ENCODE results near the gene C1R.
"Not testable (repeated sequence)": the region's sequence is repeated elsewhere in the genome, so short reads cannot be mapped to it uniquely, and the experiment has no call there.

Gene C1R

GRCh38 chr12:7110661-7111060 is 18.4 kb upstream of the C1R start:
- H3K4me3 ChIP-seq (ENCODE audit: low read length): no peak overlapping the region
- no peak for TF ChIP-seq ZNF274 (IDR thresholded peaks at IDR 0.05; ENCODE audit: low read depth, low read length)

GRCh38 chr12:7109572-7109920 is 17.3 kb upstream of the C1R start:
- peak overlapping the region; percentile 83; the same call in 1 of the 2 replicates for H3K4me3 ChIP-seq (ENCODE audit: low read length)

DNA sequence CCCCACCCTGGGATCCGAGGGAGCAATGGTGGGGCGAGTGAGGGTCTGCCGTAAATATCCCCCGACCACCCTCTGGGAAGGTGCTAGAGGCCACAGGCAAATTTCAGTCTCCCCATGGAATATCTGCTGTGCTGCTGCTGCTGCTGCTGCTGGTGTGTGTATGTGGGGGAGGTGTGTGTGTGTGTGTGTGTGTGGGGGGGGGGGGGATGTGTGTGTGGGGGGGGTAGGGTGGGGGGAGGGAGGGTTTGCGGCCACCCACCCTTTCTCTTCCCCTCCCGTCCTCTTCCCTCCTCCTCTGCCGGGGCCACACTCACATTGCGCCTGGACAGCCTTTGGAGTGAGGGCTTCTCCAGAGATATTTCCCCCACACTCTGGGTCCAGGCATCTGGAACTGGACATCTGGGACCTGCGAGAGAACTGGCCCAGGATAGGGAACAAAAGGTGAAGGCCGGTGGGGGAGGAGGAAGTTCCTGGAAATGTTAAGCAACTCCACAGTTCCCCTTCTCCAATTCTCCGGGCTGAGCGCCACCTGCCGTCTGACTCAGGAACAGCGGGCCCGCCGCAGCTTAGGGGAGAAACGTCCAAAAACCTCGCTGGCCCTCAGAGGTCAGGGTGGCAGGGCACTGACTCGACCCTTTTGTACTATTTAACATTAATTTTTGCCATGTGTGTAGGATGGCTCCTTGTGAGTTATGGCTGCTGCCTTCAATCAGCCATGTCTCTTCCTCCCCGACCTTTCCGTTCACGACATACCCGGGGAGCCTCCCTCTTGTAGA is 16.7 kb upstream of the C1R start, which contains the start of gene C1RL:
TSS of gene C1RL (minus strand) at position 419 of the 776 bp plus-strand sequence. CDS start at position 385, 34 bp downstream.
- H3K4me3 ChIP-seq (ENCODE audit: low read length): peak within 1 kb of the TSS; percentile 83
- TF ChIP-seq ZNF274 (IDR thresholded peaks at IDR 0.05; ENCODE audit: low read depth, low read length): no peak

More at GRCh38 chr12:7109572-7109920, 17.3 kb upstream of the C1R start:
- no peak for TF ChIP-seq ZNF274 (IDR thresholded peaks at IDR 0.05; ENCODE audit: low read depth, low read length)

DNA sequence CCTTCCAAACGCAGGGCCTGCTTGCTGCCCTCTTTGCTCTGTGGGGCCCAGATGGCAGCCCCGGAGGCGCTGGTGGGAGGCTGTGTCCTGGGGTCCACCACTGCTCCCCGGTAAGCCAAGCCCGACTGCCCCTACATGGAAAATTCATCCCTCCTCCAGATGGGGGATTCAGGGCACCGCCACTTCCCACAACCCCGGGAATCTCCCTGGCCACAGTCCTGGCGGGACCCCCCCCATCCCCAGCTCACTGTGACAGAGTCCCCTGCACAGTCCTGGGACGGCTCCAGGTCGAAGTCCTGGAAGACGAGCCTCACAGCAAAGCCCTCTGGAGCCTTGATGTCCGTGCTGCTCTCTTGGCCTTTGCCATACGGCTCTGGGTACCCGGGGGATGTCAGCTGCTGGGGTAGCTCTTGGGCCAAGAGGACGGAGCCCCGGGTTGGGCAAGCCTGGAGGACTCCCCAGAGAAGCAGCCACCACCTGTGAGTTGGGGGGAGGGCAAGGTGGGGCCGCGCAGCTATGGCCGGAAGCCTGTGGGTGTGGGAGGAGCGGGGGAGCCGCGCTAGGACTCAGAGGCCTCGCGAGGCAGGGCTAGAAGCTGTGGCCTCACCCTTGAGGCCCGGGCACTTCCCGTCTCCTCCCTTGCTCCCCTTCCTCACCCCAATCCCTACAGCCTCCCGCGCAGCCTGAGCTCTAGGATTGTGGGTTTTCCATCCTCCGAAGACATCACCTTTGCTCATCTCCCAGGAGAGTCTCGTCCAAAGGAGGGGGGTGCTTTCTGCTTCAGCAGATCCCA is 16.0 kb upstream of the C1R start:
- TF ChIP-seq ZNF274 (IDR thresholded peaks at IDR 0.05; ENCODE audit: low read depth, low read length): no peak
- peak overlapping the region; percentile 83 for H3K4me3 ChIP-seq (ENCODE audit: low read length)

DNA sequence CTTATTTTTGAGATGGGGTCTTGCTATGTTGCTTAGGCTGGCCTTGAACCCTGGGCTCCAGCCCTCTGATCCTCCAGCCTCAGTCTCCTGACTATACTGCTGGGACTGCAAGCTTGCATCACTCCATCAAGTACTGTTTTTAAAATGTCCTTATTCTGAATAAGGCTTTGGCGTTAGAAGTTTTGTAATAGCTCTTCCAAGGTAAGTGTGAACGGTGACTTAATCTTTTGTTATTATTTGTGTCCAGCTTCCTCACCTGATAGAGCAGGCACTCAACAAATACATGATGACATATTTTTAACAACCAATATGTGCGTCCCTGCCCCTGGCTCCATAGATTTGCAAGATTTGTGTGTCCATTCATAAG is 15.4 kb upstream of the C1R start:
- peak overlapping the region; percentile 83; the same call in 1 of the 2 replicates for H3K4me3 ChIP-seq (ENCODE audit: low read length)
- no peak for TF ChIP-seq ZNF274 (IDR thresholded peaks at IDR 0.05; ENCODE audit: low read depth, low read length)

DNA sequence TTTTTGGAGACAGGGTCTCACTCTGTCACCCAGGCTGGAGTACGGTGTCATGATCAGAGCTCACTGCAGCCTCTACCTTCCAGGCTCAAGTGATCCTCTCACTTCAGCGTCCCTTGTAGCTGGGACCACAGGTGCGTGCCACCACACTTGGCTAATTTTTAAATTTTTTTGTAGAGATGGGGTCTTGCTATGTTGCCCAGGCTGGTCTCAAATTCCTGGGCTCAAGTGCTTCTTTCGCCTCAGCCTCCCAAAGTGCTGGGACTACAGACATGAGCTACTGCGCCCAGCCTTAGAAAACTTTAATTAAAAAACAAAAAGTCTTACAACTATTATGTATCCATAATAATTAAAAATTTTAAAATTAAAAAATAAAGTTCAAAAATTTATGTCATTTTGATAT is 14.9 kb upstream of the C1R start:
- H3K4me3 ChIP-seq (ENCODE audit: low read length): not testable (repeated sequence)

GRCh38 chr12:7106082-7106481 is 13.8 kb upstream of the C1R start:
- no peak for TF ChIP-seq ZNF274 (IDR thresholded peaks at IDR 0.05; ENCODE audit: low read depth, low read length)
- no peak overlapping the region for H3K4me3 ChIP-seq (ENCODE audit: low read length)

GRCh38 chr12:7103837-7104584 is 11.8 kb upstream of the C1R start:
- H3K4me3 ChIP-seq (ENCODE audit: low read length): no peak overlapping the region
- no peak for TF ChIP-seq ZNF274 (IDR thresholded peaks at IDR 0.05; ENCODE audit: low read depth, low read length)

GRCh38 chr12:7102582-7102981 is 10.3 kb upstream of the C1R start:
- no peak overlapping the region for H3K4me3 ChIP-seq (ENCODE audit: low read length)
- TF ChIP-seq ZNF274 (IDR thresholded peaks at IDR 0.05; ENCODE audit: low read depth, low read length): no peak

- no peak overlapping the region for H3K4me3 ChIP-seq (ENCODE audit: low read length)
- TF ChIP-seq ZNF274 (IDR thresholded peaks at IDR 0.05; ENCODE audit: low read depth, low read length): no peak
These were observed 9.5 kb upstream of the C1R start for GRCh38 chr12:7101694-7102131.

- no peak for TF ChIP-seq ZNF274 (IDR thresholded peaks at IDR 0.05; ENCODE audit: low read depth, low read length)
These were observed 8.9 kb upstream of the C1R start for GRCh38 chr12:7101047-7101693.

GRCh38 chr12:7100239-7100638 is 8.0 kb upstream of the C1R start:
- no peak for TF ChIP-seq ZNF274 (IDR thresholded peaks at IDR 0.05; ENCODE audit: low read depth, low read length)

More at GRCh38 chr12:7101047-7101693, 8.9 kb upstream of the C1R start:
- H3K4me3 ChIP-seq (ENCODE audit: low read length): no peak overlapping the region

DNA sequence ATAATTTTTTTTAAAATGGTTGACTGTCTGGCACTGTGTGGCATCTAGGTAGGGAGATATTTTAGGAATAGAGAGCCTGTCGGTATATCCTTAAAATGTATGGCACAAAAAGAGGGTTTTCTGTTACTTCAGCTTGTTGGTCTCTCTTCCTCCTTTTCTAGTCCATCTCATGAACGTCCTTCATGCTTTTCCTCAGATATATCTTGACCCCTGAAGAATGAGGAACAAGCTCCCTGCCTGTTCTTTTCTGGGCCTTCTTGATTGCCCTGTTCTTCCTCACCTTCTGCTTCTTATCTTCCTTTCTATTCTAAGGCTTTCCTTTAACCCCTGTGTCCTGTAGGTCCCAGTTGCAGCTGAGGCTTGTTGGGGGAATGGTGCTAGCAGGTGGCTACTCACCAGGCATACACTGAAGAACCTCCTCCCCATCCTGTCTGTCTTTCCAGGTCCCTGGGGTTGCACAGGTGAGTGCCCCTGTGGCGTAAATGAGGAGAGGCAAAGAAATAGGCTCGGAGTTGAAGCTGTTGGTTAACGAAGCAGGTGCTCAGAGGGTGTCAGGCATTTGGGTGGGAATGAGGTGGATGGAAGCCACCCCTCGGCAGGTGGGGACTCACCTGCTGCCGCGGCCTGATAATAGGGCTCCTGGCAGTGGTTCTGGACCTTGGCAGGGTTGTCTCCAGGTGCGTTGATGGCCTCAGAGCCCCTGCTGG is 7.2 kb upstream of the C1R start:
- H3K4me3 ChIP-seq (ENCODE audit: low read length): no peak overlapping the region
- no peak for TF ChIP-seq ZNF274 (IDR thresholded peaks at IDR 0.05; ENCODE audit: low read depth, low read length)

More at GRCh38 chr12:7100239-7100638, 8.0 kb upstream of the C1R start:
- H3K4me3 ChIP-seq (ENCODE audit: low read length): no peak overlapping the region

Data from GM08714 (cell line).